Chondrocyte (in vitro differentiated cells): ENCODE measurements around the gene SARNP. TPM values are rescaled to one million over a fixed set of nuclear protein-coding genes. Genes with fewer than 3 reads are reported as not detected.

Source experiments
- DNase-seq: peaks from one replicate; pipeline ENCODE4 v3.0.0; 2021; ENCODE audit warnings: mixed read lengths, low spot score
- H3K27ac Mint-ChIP-seq: one replicate; pipeline ENCODE4 v1.8.0; 2021; ENCODE audit warnings: mild to moderate bottlenecking, moderate library complexity, mixed read lengths; ENCODE audit not compliant: unreplicated experiment
- H3K27me3 Mint-ChIP-seq: 2 replicates; pipeline ENCODE4 v1.8.0; 2021; ENCODE audit warnings: low read depth, mixed read lengths
- H3K36me3 Mint-ChIP-seq: 2 replicates; pipeline ENCODE4 v1.8.0; 2021; ENCODE audit warnings: low read depth, mixed read lengths
- H3K4me1 Mint-ChIP-seq: 2 replicates; pipeline ENCODE4 v1.8.0; 2021; ENCODE audit warnings: low read depth, mild to moderate bottlenecking, mixed read lengths
- H3K4me3 Mint-ChIP-seq: one replicate; pipeline ENCODE4 v1.8.0; 2021; ENCODE audit warnings: mild to moderate bottlenecking, moderate library complexity, mixed read lengths; ENCODE audit not compliant: unreplicated experiment
- H3K9me3 Mint-ChIP-seq: 2 replicates; pipeline ENCODE4 v1.8.0; 2021; ENCODE audit warnings: low read depth, mixed read lengths
- CTCF ChIP-seq: fragments of 200-600 bp; sonication (generic); IDR thresholded peaks from 2 replicates; pipeline ENCODE4 v1.5.0; 2021; ENCODE audit warnings: antibody characterized with exemption, mild to moderate bottlenecking, moderate library complexity
- total RNA-seq: library from RNA; stranded (reverse); gene quantifications from 3 replicates; pipeline ENCODE4 v1.2.1, GENCODE V29; 2021

The SARNP gene
- total RNA-seq, 1 donor from 2014 or later: 54.0 TPM

- H3K4me1 Mint-ChIP-seq: no peaks in the 10 kb centered on the region
- peaks cover 12% of the 10 kb centered on the region for H3K36me3 Mint-ChIP-seq
- no peak for TF ChIP-seq CTCF
- no peaks in the 10 kb centered on the region for H3K27me3 Mint-ChIP-seq
- no peak overlapping the region for H3K27ac Mint-ChIP-seq
- H3K9me3 Mint-ChIP-seq: no peaks in the 10 kb centered on the region
- H3K4me3 Mint-ChIP-seq: no peak overlapping the region
- DNase-seq: no peak
Observed at GRCh38 chr12:55777856-55778255, 39.7 kb downstream of the SARNP start.

GRCh38 chr12:55771736-55772135, 45.8 kb downstream of the SARNP start:
- H3K27ac Mint-ChIP-seq: no peak overlapping the region
- peaks cover 4% of the 10 kb centered on the region for H3K36me3 Mint-ChIP-seq
- no peaks in the 10 kb centered on the region for H3K27me3 Mint-ChIP-seq
- TF ChIP-seq CTCF: no peak
- no peaks in the 10 kb centered on the region for H3K4me1 Mint-ChIP-seq
- no peak overlapping the region for H3K4me3 Mint-ChIP-seq
- H3K9me3 Mint-ChIP-seq: no peaks in the 10 kb centered on the region
- no peak for DNase-seq

GRCh38 chr12:55767156-55767555, 50.4 kb downstream of the SARNP start:
- Mint-ChIP-seq H3K27ac (peak overlapping the region; percentile 54), H3K27me3 (no peaks in the 10 kb centered on the region), H3K4me1 (no peaks in the 10 kb centered on the region), H3K9me3 (no peaks in the 10 kb centered on the region), H3K36me3 (peaks cover 10% of the 10 kb centered on the region), H3K4me3 (no peak overlapping the region)
- no peak for DNase-seq
- TF ChIP-seq CTCF: no peak

- no peak for TF ChIP-seq CTCF
- no peaks in the 10 kb centered on the region for H3K9me3 Mint-ChIP-seq
- no peaks in the 10 kb centered on the region for H3K27me3 Mint-ChIP-seq
- no peak overlapping the region for H3K4me3 Mint-ChIP-seq
- H3K36me3 Mint-ChIP-seq: peaks cover 14% of the 10 kb centered on the region
- no peaks in the 10 kb centered on the region for H3K4me1 Mint-ChIP-seq
- no peak for DNase-seq
- H3K27ac Mint-ChIP-seq: no peak overlapping the region
Observed at GRCh38 chr12:55765736-55766290, 51.7 kb downstream of the SARNP start.

- Mint-ChIP-seq H3K36me3 (peaks cover 24% of the 10 kb centered on the region), H3K27me3 (no peaks in the 10 kb centered on the region)
Observed at GRCh38 chr12:55762646-55763045, 54.9 kb downstream of the SARNP start.

More at GRCh38 chr12:55762646-55763045, 54.9 kb downstream of the SARNP start:
- TF ChIP-seq CTCF: no peak
- no peaks in the 10 kb centered on the region for H3K4me1 Mint-ChIP-seq
- DNase-seq: no peak
- no peak overlapping the region for H3K27ac Mint-ChIP-seq
- H3K9me3 Mint-ChIP-seq: no peaks in the 10 kb centered on the region
- no peak overlapping the region for H3K4me3 Mint-ChIP-seq
